Peyer's patch (tissue), 4 donors: ENCODE results near the gene CLEC2D. TPM values are rescaled to one million over a fixed set of nuclear protein-coding genes. Genes with fewer than 3 reads are reported as not detected.
"Not testable (repeated sequence)": the region's sequence is repeated elsewhere in the genome, so short reads cannot be mapped to it uniquely, and the experiment has no call there.

Source experiments
- DNase-seq, 3 donors: peaks; one replicate each; pipeline ENCODE4 v3.0.0-alpha.2; 2017 to 2019
- H3K27ac ChIP-seq, 4 donors: fragments of 200-600 bp; sonication (generic); one replicate each; pipeline ENCODE4 v1.5.1; 2016 to 2019
- H3K27me3 ChIP-seq, 2 donors: fragments of 200-600 bp; sonication (generic); one replicate each; pipeline ENCODE4 v1.5.1; 2019
- H3K36me3 ChIP-seq, 3 donors: fragments of 200-600 bp; sonication (generic); one replicate each; pipeline ENCODE4 v1.5.1; 2016 to 2019
- H3K4me1 ChIP-seq, 4 donors: fragments of 200-600 bp; sonication (generic); one replicate each; pipeline ENCODE4 v1.5.1; 2016 to 2019
- H3K4me3 ChIP-seq, 4 donors: fragments of 200-600 bp; sonication (generic); 1 replicate in 3 of 4; 2 replicates in 1 of 4; pipeline ENCODE4 v1.5.1; 2016 to 2019; ENCODE audit warnings: mild to moderate bottlenecking in 1 of 4
- H3K9me3 ChIP-seq, 4 donors: fragments of 200-600 bp; sonication (generic); one replicate each; pipeline ENCODE4 v1.5.1; 2016 to 2019; ENCODE audit warnings: mild to moderate bottlenecking in 1 of 4
- POLR2A ChIP-seq, 2 donors: fragments of 450-650 bp; IDR thresholded peaks; one replicate each; pipeline ENCODE4 v1.5.1; 2017; ENCODE audit warnings: antibody characterized with exemption in 2 of 2, mild to moderate bottlenecking in 2 of 2, moderate library complexity in 2 of 2
- total RNA-seq, 4 donors: library from RNA; depleted of rRNA; stranded (reverse); fragments of >200 nt; gene quantifications; one replicate each; pipeline ENCODE4 v1.1.0, GENCODE V29; 2016
- TF ChIP-seq, protein P1 (sequence below), 6 experiments: fragments of 450-650 bp in 4 of 6; fragments of 200-600 bp in 2 of 6; sonication (generic) in 1 of 6; IDR thresholded peaks; one replicate each; pipeline ENCODE4 v1.5.1; 2017 to 2019; ENCODE audit warnings: antibody characterized with exemption in 6 of 6, mild to moderate bottlenecking in 3 of 6, moderate library complexity in 1 of 6

Gene CLEC2D
- total RNA-seq, 4 donors from 2014 or later = 6.4 to 140 (median 12.1) TPM

DNA sequence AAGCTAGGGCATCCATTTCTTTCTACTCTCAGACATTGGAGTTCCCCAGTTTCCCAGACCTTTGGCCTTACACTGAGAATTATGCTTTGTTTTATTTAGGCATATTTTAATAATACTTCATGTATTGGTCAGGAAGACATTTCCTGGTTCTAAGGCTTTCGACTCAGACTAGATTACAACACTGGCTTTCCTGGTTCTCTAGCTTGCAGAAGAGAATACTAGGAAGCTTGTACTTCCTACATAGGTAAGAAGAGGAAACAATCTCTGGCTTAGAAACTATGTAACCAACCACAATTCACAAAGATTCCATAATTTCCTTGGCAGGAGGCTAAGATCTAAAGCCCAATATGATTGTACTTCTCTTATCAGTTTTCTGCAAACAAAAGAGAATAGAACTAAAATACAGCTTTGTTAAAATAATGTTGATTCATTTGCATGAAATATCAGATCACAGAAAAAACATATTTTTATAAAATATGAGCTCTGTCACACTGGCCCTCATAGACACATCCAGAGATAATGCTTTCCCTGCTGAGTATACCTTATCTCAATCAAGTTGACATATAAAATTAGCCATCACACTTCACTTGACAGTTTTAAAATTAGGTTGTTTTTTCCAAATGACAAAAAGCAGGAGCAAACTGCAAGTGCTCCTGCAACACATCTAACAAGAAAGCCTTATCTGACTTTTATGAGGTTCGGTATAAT lies 30.5 kb downstream of the CLEC2D start:
- no peak overlapping the region for H3K4me3 ChIP-seq
- H3K36me3 ChIP-seq = peaks cover 0 to 7% (median 0%) of the 10 kb centered on the region in 3 donors
- H3K9me3 ChIP-seq = no peaks in the 10 kb centered on the region
- H3K27ac ChIP-seq = peak overlapping the region in 1 of 4 donors; percentile 11
- peaks cover 0 to 8% (median 0%) of the 10 kb centered on the region in 4 donors for H3K4me1 ChIP-seq
- no peak for DNase-seq
- no peak for TF ChIP-seq POLR2A (IDR thresholded peaks at IDR 0.05)
- TF ChIP-seq, protein P1, sequence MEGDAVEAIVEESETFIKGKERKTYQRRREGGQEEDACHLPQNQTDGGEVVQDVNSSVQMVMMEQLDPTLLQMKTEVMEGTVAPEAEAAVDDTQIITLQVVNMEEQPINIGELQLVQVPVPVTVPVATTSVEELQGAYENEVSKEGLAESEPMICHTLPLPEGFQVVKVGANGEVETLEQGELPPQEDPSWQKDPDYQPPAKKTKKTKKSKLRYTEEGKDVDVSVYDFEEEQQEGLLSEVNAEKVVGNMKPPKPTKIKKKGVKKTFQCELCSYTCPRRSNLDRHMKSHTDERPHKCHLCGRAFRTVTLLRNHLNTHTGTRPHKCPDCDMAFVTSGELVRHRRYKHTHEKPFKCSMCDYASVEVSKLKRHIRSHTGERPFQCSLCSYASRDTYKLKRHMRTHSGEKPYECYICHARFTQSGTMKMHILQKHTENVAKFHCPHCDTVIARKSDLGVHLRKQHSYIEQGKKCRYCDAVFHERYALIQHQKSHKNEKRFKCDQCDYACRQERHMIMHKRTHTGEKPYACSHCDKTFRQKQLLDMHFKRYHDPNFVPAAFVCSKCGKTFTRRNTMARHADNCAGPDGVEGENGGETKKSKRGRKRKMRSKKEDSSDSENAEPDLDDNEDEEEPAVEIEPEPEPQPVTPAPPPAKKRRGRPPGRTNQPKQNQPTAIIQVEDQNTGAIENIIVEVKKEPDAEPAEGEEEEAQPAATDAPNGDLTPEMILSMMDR (IDR thresholded peaks at IDR 0.05) = no peak
- no peaks in the 10 kb centered on the region for H3K27me3 ChIP-seq

DNA sequence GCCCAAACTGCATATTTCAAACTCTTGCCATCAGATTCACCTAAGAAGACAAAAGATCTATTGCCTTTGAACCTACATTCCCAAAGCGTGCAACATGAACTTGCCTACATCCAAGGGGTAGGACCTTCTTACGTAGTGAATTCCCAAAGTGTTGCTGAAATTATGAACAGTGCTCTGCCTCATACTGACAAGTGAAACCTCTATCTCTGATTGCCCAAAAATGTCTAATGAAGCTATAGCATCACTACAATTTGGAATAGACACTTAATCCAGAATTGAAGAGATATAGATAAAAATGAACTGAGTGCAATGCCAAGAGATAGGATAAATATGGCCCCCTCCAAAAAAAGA lies 31.1 kb downstream of the CLEC2D start:
- Histone ChIP-seq H3K36me3 (peaks cover 0 to 3% (median 0%) of the 10 kb centered on the region in 3 donors), H3K4me1 (peaks cover 0 to 8% (median 0%) of the 10 kb centered on the region in 4 donors), H3K9me3 (no peaks in the 10 kb centered on the region), H3K27me3 (no peaks in the 10 kb centered on the region), H3K27ac (no peak overlapping the region), H3K4me3 (no peak overlapping the region)
- TF ChIP-seq, protein P1 (IDR thresholded peaks at IDR 0.05) = no peak
- TF ChIP-seq POLR2A (IDR thresholded peaks at IDR 0.05) = no peak
- DNase-seq = no peak

DNA sequence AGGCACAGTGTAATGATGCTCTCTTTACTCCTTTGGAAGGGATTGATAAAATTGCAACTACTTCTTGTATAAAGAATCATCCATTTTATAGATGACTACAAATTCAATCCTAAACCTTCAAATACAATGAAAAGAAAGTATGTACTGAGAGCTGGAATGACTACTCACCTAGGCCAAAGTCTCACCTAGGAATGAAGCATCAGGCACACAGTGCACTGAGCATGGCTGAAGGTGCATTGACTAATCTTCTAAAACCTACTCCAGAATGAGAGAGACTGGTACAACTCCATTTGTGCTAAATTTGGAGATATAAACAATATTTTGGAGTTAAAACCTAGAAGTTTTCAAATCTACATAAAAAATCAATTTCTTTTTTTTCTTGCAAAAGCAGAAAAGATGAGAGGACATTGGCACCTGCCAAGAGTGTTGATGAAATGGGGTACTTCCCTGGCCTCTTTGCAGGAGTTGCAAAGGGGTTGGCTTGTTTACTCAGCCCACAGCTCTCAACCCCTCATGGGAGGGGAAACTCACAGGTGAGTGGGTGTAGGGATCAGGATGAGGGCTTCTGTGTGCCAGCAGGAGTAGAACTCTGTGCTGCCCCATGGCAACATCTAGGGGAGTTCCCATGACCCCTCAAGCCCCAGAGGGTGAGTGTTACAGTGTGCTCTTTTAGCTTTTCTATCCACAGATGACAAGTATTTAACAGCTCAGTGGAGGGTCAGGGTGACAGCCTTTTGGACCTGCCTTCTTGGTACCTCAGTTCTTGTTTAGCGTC lies 32.1 kb downstream of the CLEC2D start:
- Histone ChIP-seq H3K9me3 (no peaks in the 10 kb centered on the region), H3K27me3 (no peaks in the 10 kb centered on the region), H3K36me3 (no peaks in the 10 kb centered on the region), H3K4me3 (no peak overlapping the region), H3K27ac (peak overlapping the region in 3 of 4 donors; percentile 6 to 59 (median 41)), H3K4me1 (peaks cover 0 to 8% (median 0%) of the 10 kb centered on the region in 4 donors)
- no peak for DNase-seq
- no peak for TF ChIP-seq POLR2A (IDR thresholded peaks at IDR 0.05)
- TF ChIP-seq, protein P1 (IDR thresholded peaks at IDR 0.05) = no peak

DNA sequence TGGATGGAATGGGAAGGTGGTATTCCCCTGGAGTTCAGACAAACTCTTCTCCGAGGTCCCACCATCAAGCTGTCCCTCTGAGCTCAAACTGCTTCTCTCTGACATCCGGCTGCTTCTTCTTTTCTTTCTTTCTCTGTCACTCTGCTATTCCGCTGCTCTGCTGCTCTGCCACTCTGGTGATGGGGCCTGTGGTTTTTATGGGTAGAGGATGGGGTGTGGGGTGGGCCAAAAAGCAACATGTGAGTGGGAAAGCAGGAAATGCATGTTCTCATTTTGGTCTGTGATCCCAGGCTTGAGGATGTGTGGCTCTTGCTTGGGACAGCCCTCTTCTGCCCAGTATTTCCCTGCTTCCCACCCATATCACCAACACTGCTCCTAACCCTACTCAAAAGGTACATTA lies 32.7 kb downstream of the CLEC2D start:
- TF ChIP-seq POLR2A (IDR thresholded peaks at IDR 0.05) = no peak
- TF ChIP-seq, protein P1 (IDR thresholded peaks at IDR 0.05) = no peak
- Histone ChIP-seq H3K36me3 (no peaks in the 10 kb centered on the region), H3K4me1 (peaks cover 0 to 8% (median 0%) of the 10 kb centered on the region in 4 donors), H3K4me3 (no peak overlapping the region), H3K9me3 (no peaks in the 10 kb centered on the region), H3K27ac (peak overlapping the region in 3 of 4 donors; percentile 6 to 59 (median 41)), H3K27me3 (no peaks in the 10 kb centered on the region)
- peak in 2 of 3 donors; percentile 75 to 77 for DNase-seq

DNA sequence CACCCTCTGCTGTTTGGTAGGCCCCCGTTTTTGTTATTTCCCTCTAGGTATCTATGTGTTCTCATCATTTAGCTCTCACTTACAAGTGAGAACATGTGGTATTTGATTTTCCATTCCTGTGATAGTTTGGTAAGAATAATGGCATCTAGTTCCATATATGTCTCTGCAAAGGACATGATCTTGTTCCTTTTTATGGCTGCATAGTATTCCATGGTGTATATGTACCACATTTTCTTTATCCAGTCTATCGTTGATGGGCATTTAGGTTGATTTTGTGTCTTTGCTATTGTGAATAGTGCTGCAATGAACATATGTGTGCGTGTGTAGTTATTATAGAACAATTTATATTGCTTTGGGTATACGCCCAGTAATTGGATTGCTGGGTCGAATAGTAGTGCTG lies 35.0 kb downstream of the CLEC2D start:
- not testable (repeated sequence) for H3K4me3 ChIP-seq, H3K36me3 ChIP-seq, H3K4me1 ChIP-seq, H3K27me3 ChIP-seq, H3K27ac ChIP-seq, DNase-seq, H3K9me3 ChIP-seq

DNA sequence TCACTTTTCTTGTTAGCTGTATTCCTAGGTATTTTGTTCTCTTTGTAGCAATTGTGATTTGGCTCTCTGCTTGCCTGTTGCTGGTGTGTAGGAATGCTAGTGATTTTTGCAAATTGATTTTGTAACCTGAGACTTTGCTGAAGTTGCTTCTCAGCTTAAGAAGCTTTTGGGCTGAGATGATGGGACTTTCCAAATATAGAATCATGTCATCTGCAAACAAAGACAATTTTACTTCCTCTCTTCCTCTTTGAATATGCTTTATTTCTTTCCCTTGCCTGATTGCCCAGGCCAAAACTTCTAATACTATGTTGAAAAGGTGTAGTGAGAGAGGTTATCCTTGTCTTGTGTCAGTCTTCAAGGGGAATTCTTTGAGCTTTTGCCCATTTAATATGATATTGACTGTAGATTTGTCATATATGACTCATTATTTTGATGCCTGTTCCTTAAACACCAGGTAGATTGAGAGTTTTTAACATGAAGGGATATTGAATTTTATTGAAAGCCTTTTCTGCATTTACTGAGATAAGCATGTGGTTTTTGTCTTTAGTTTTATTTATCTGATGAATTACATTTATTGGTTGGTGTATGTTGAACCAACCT lies 36.7 kb downstream of the CLEC2D start:
- peak overlapping the region in 1 of 4 donors; percentile 55 for H3K27ac ChIP-seq
- TF ChIP-seq, protein P1 (IDR thresholded peaks at IDR 0.05) = no peak
- TF ChIP-seq POLR2A (IDR thresholded peaks at IDR 0.05) = no peak
- DNase-seq = no peak
- peaks cover 0 to 8% (median 0%) of the 10 kb centered on the region in 4 donors for H3K4me1 ChIP-seq
- H3K27me3 ChIP-seq = no peaks in the 10 kb centered on the region
- H3K36me3 ChIP-seq = no peaks in the 10 kb centered on the region
- H3K9me3 ChIP-seq = no peaks in the 10 kb centered on the region
- no peak overlapping the region for H3K4me3 ChIP-seq
